Measurements from ENCODE around the gene THSD4.

THSD4 gene

DNA sequence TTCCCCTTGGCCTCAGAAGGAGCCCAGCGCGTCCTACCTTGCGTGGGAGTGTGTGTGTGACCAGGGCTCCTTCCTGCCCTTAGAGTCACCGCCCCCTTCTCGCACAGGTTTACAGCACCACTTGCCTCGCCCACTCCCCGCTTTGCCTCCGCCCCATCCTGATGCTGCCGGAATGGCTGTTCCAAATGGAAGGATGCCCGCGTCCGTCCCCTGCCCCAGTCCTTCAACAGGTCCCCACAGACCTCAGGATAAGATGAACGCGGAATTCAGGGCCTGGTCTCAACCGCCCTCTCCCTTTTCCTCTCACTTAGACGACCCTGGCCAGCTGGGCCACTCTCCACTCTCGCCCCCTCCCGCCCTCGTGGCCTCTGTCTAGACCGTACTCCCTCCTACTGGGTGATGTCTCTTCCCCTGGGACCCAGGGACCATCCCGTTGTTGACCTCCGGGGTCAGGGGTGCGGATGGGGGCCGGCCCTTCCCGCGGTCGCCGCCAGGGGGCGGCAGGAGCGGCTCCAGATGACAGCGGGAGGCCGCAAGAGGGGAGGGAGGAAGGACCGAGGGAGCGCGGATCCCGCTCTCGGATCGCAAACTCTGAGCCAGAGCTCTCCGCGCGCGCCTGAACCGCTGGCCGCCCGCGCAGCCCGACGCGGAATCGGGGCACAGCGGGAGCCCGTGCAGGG lies at the start of gene THSD4:
Gene THSD4, plus strand, starts transcription at position 585 of the 680 bp plus-strand sequence.
- peaks cover 23% of the 10 kb centered on the region for H3K4me1 ChIP-seq (ENCODE audit: low read length)
- H3K79me2 ChIP-seq (ENCODE audit: low read length), result no peaks in the 10 kb centered on the region
- H3K9ac ChIP-seq (ENCODE audit: low read length), result no peak within 1 kb of the TSS
- H4K20me1 ChIP-seq (ENCODE audit: insufficient read depth, low read length), result no peaks in the 10 kb centered on the region
- no peak within 1 kb of the TSS for H2AFZ ChIP-seq (ENCODE audit: low read depth, low read length)
- no peaks in the 10 kb centered on the region for H3K9me3 ChIP-seq (ENCODE audit: insufficient read depth, low read length)
- H3K4me2 ChIP-seq (ENCODE audit: low read length), result no peak within 1 kb of the TSS
- TF ChIP-seq, protein P1, sequence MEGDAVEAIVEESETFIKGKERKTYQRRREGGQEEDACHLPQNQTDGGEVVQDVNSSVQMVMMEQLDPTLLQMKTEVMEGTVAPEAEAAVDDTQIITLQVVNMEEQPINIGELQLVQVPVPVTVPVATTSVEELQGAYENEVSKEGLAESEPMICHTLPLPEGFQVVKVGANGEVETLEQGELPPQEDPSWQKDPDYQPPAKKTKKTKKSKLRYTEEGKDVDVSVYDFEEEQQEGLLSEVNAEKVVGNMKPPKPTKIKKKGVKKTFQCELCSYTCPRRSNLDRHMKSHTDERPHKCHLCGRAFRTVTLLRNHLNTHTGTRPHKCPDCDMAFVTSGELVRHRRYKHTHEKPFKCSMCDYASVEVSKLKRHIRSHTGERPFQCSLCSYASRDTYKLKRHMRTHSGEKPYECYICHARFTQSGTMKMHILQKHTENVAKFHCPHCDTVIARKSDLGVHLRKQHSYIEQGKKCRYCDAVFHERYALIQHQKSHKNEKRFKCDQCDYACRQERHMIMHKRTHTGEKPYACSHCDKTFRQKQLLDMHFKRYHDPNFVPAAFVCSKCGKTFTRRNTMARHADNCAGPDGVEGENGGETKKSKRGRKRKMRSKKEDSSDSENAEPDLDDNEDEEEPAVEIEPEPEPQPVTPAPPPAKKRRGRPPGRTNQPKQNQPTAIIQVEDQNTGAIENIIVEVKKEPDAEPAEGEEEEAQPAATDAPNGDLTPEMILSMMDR (IDR thresholded peaks at IDR 0.05; ENCODE audit: low read depth, low read length), result no peak
- no peak for TF ChIP-seq EZH2phosphoT487 (IDR thresholded peaks at IDR 0.05; ENCODE audit: low read depth)
- H3K4me3 ChIP-seq (ENCODE audit: low read length), result no peak within 1 kb of the TSS
- no peaks in the 10 kb centered on the region for H3K36me3 ChIP-seq (replicated peaks; ENCODE audit: low read depth, low read length)
- no peaks in the 10 kb centered on the region for H3K27me3 ChIP-seq (ENCODE audit: low read depth, low read length)
- H3K27ac ChIP-seq (ENCODE audit: low read length), result no peak within 1 kb of the TSS

DNA sequence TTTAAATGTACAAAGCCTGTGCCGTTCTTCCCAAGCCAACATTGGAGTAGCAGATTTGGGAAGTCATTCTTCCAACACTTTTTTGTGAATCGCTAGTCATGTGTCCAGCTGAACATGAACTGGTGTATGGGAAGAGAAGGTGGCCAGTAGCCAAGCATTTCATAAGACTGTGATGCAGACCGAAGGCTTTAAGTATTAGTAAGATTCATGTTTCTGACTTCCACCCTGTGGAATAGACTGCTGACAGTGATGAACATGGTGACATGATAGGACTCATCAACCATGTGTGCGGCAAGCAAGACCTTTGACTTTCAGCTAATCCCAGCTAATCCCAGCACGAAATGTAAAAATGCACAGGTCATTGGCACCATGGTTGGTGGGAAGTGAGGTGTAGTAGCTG lies 48.3 kb upstream of the THSD4 start:
- H3K79me2 ChIP-seq (ENCODE audit: low read length), result no peaks in the 10 kb centered on the region
- H3K4me2 ChIP-seq (ENCODE audit: low read length), result no peak overlapping the region
- no peaks in the 10 kb centered on the region for H3K4me1 ChIP-seq (ENCODE audit: low read length)
- no peak overlapping the region for H3K9ac ChIP-seq (ENCODE audit: low read length)
- no peaks in the 10 kb centered on the region for H3K36me3 ChIP-seq (replicated peaks; ENCODE audit: low read depth, low read length)
- peaks cover 6% of the 10 kb centered on the region; the same call in 1 of the 2 replicates for H3K27me3 ChIP-seq (ENCODE audit: low read depth, low read length)
- H2AFZ ChIP-seq (ENCODE audit: low read depth, low read length), result no peak overlapping the region
- H4K20me1 ChIP-seq (ENCODE audit: insufficient read depth, low read length), result no peaks in the 10 kb centered on the region
- H3K9me3 ChIP-seq (ENCODE audit: insufficient read depth, low read length), result no peaks in the 10 kb centered on the region
- no peak overlapping the region for H3K27ac ChIP-seq (ENCODE audit: low read length)
- no peak for TF ChIP-seq EZH2phosphoT487 (IDR thresholded peaks at IDR 0.05; ENCODE audit: low read depth)
- TF ChIP-seq, protein P1 (IDR thresholded peaks at IDR 0.05; ENCODE audit: low read depth, low read length), result no peak
- H3K4me3 ChIP-seq (ENCODE audit: low read length), result no peak overlapping the region

DNA sequence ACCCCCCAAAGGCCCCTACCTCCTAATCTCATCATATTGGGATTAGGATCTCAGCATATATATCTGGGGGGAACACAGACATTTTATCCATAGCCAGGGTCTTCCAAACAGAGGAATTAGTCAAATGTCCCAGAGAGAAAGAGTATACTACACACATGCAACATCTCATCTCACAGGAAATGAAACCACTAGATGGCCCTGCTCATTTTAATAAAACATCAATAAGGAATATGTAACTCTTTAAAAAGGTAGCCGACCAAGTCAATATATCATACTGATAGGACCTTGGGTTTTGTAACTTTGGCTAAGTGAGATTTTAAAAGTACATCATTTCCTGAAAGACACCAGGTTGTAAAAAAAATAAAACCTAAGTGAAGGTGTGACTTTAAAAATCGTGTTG lies 45.6 kb upstream of the THSD4 start:
- Histone ChIP-seq H3K4me1 (ENCODE audit: low read length) (no peaks in the 10 kb centered on the region), H2AFZ (ENCODE audit: low read depth, low read length) (no peak overlapping the region; the same call in 1 of the 2 replicates), H3K36me3 (replicated peaks; ENCODE audit: low read depth, low read length) (no peaks in the 10 kb centered on the region), H3K27me3 (ENCODE audit: low read depth, low read length) (peaks cover 6% of the 10 kb centered on the region; the same call in 1 of the 2 replicates), H3K4me3 (ENCODE audit: low read length) (no peak overlapping the region), H3K27ac (ENCODE audit: low read length) (no peak overlapping the region), H3K79me2 (ENCODE audit: low read length) (no peaks in the 10 kb centered on the region), H4K20me1 (ENCODE audit: insufficient read depth, low read length) (no peaks in the 10 kb centered on the region), H3K9me3 (ENCODE audit: insufficient read depth, low read length) (no peaks in the 10 kb centered on the region), H3K4me2 (ENCODE audit: low read length) (no peak overlapping the region), H3K9ac (ENCODE audit: low read length) (no peak overlapping the region)
- no peak for TF ChIP-seq EZH2phosphoT487 (IDR thresholded peaks at IDR 0.05; ENCODE audit: low read depth)
- TF ChIP-seq, protein P1 (IDR thresholded peaks at IDR 0.05; ENCODE audit: low read depth, low read length), result peak; percentile 52

DNA sequence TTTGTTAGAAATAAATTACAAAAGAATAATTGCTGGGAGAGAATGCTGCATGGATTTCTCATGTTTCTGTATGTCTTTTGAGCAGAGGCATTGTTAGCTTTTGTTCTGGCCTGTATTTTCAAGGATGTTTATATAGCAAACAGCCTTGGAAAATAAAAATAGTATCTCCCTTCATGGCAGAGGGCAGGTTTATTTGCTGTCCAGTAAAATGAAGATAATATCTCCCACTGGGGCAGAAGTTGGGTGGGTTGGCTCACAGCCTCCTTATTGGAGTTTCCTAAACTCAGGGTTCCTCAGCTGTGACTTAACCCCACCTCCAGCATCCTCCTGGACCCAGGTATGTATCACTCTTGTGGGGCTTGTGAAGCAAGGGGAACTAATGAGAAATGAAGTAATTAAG lies 43.7 kb upstream of the THSD4 start:
- Histone ChIP-seq H3K4me1 (ENCODE audit: low read length) (no peaks in the 10 kb centered on the region), H2AFZ (ENCODE audit: low read depth, low read length) (no peak overlapping the region), H3K4me3 (ENCODE audit: low read length) (no peak overlapping the region), H4K20me1 (ENCODE audit: insufficient read depth, low read length) (no peaks in the 10 kb centered on the region), H3K9ac (ENCODE audit: low read length) (no peak overlapping the region), H3K27me3 (ENCODE audit: low read depth, low read length) (peaks cover 6% of the 10 kb centered on the region; the same call in 1 of the 2 replicates), H3K27ac (ENCODE audit: low read length) (no peak overlapping the region), H3K9me3 (ENCODE audit: insufficient read depth, low read length) (no peaks in the 10 kb centered on the region), H3K4me2 (ENCODE audit: low read length) (no peak overlapping the region), H3K36me3 (replicated peaks; ENCODE audit: low read depth, low read length) (no peaks in the 10 kb centered on the region), H3K79me2 (ENCODE audit: low read length) (no peaks in the 10 kb centered on the region)
- TF ChIP-seq, protein P1 (IDR thresholded peaks at IDR 0.05; ENCODE audit: low read depth, low read length), result no peak
- TF ChIP-seq EZH2phosphoT487 (IDR thresholded peaks at IDR 0.05; ENCODE audit: low read depth), result no peak

Measured in OCI-LY3 (cell line).